Activated CD4-positive, alpha-beta T cell treated with anti-CD3 and anti-CD28 coated beads, Interleukin-2, amount 10 ng/mL, durations not matched to agents 7 days and 5 days (primary cell): Measurements from ENCODE around the gene SPR. TPM values are rescaled to one million over a fixed set of nuclear protein-coding genes. Genes with fewer than 3 reads are reported as not detected.
"Not testable (repeated sequence)": the region's sequence is repeated elsewhere in the genome, so short reads cannot be mapped to it uniquely, and the experiment has no call there.

ENCODE experiments used
- CTCF ChIA-PET: fragments of 350-600 bp; sonication (Branson Sonifier 250); formaldehyde crosslinking; loops from one replicate; lab custom pipeline; 2021; ENCODE audit warnings: antibody characterized with exemption; lab: Charles Lee
- POLR2A ChIA-PET: fragments of 350-600 bp; sonication (Branson Sonifier 250); formaldehyde crosslinking; loops from one replicate; lab custom pipeline; 2021; ENCODE audit warnings: antibody characterized with exemption; lab: Charles Lee
- DNase-seq: peaks from one replicate; pipeline ENCODE4 v3.0.0-alpha.2; 2020
- H3K27ac Mint-ChIP-seq: one replicate; pipeline ENCODE4 v1.8.0; 2021; ENCODE audit warnings: mild to moderate bottlenecking, moderate library complexity, mixed read lengths
- H3K27me3 Mint-ChIP-seq: one replicate; pipeline ENCODE4 v1.8.0; 2021; ENCODE audit warnings: mixed read lengths
- H3K36me3 Mint-ChIP-seq: one replicate; pipeline ENCODE4 v1.8.0; 2021; ENCODE audit warnings: low read depth, mixed read lengths
- H3K4me1 Mint-ChIP-seq: one replicate; pipeline ENCODE4 v1.8.0; 2021; ENCODE audit warnings: mixed read lengths
- H3K4me3 Mint-ChIP-seq: one replicate; pipeline ENCODE4 v1.8.0; 2021; ENCODE audit warnings: mild to moderate bottlenecking, moderate library complexity, mixed read lengths
- H3K9me3 Mint-ChIP-seq: one replicate; pipeline ENCODE4 v1.8.0; 2021; ENCODE audit warnings: mixed read lengths
- total RNA-seq, 2 experiments: library from RNA; stranded (reverse); gene quantifications; one replicate each; pipeline ENCODE4 v1.2.3, GENCODE V29; 2021

Gene SPR
- total RNA-seq, 2 experiments from 2014 or later: 0.12 to 0.44 TPM

- H3K27ac Mint-ChIP-seq: no peak overlapping the region
- peaks cover 4% of the 10 kb centered on the region for H3K4me1 Mint-ChIP-seq
- H3K36me3 Mint-ChIP-seq: no peaks in the 10 kb centered on the region
- POLR2A ChIA-PET: no interaction called here
- DNase-seq: peak; percentile 59
- no peak overlapping the region for H3K4me3 Mint-ChIP-seq
- peaks cover 38% of the 10 kb centered on the region for H3K27me3 Mint-ChIP-seq
- CTCF ChIA-PET: interaction anchor here (0.6 to 3.1 kb wide), 15 partner anchors 9 to 283 kb away, joined by 3 to 19 read pairs (median 5); no protein-coding TSS in a partner anchor
- no peaks in the 10 kb centered on the region for H3K9me3 Mint-ChIP-seq
These were observed 6.5 kb downstream of the SPR start for GRCh38 chr2:72893594-72894319.

- no peak overlapping the region for H3K27ac Mint-ChIP-seq
- H3K4me3 Mint-ChIP-seq: no peak overlapping the region
- H3K9me3 Mint-ChIP-seq: no peaks in the 10 kb centered on the region
- peaks cover 4% of the 10 kb centered on the region for H3K4me1 Mint-ChIP-seq
- ChIA-PET POLR2A (no interaction called here), CTCF (interaction anchor here (0.9 to 3.1 kb wide), 8 partner anchors 8 to 282 kb away, joined by 3 to 19 read pairs (median 4); no protein-coding TSS in a partner anchor)
- H3K27me3 Mint-ChIP-seq: peaks cover 37% of the 10 kb centered on the region
- DNase-seq: no peak
- H3K36me3 Mint-ChIP-seq: no peaks in the 10 kb centered on the region
These were observed 7.3 kb downstream of the SPR start for GRCh38 chr2:72894514-72894913.

GRCh38 chr2:72895154-72895553 lies 7.9 kb downstream of the SPR start:
- Mint-ChIP-seq H3K9me3 (no peaks in the 10 kb centered on the region), H3K27me3 (peaks cover 33% of the 10 kb centered on the region), H3K4me1 (peaks cover 4% of the 10 kb centered on the region), H3K27ac (no peak overlapping the region), H3K4me3 (no peak overlapping the region), H3K36me3 (no peaks in the 10 kb centered on the region)
- no peak for DNase-seq
- CTCF ChIA-PET: interaction anchor here (1.0 kb wide), 2 partner anchors 12 to 282 kb away, joined by 3 to 4 read pairs; no protein-coding TSS in a partner anchor
- POLR2A ChIA-PET: no interaction called here

- Mint-ChIP-seq H3K27me3 (peaks cover 36% of the 10 kb centered on the region), H3K4me3 (no peak overlapping the region)
- CTCF ChIA-PET: interaction anchor here (1.0 to 1.1 kb wide), 2 partner anchors 8 to 281 kb away, joined by 4 read pairs; partner anchors contain the start of gene SPR
These were observed 8.6 kb downstream of the SPR start for GRCh38 chr2:72895759-72896281.

GRCh38 chr2:72896446-72896845 lies 9.2 kb downstream of the SPR start:
- no peak overlapping the region for H3K27ac Mint-ChIP-seq
- no peaks in the 10 kb centered on the region for H3K9me3 Mint-ChIP-seq
- H3K27me3 Mint-ChIP-seq: peaks cover 42% of the 10 kb centered on the region
- H3K4me3 Mint-ChIP-seq: no peak overlapping the region
- ChIA-PET CTCF (interaction anchor here (1.1 kb wide), 1 partner anchor 9 kb away, joined by 4 read pairs; the partner anchor contains the start of gene SPR), POLR2A (no interaction called here)
- DNase-seq: no peak
- no peaks in the 10 kb centered on the region for H3K36me3 Mint-ChIP-seq
- H3K4me1 Mint-ChIP-seq: peaks cover 4% of the 10 kb centered on the region

More at GRCh38 chr2:72895759-72896281, 8.6 kb downstream of the SPR start:
- no peak overlapping the region for H3K27ac Mint-ChIP-seq
- no peak for DNase-seq
- no peaks in the 10 kb centered on the region for H3K9me3 Mint-ChIP-seq
- no peaks in the 10 kb centered on the region for H3K36me3 Mint-ChIP-seq
- POLR2A ChIA-PET: no interaction called here
- H3K4me1 Mint-ChIP-seq: peaks cover 4% of the 10 kb centered on the region

- H3K27me3 Mint-ChIP-seq: peaks cover 52% of the 10 kb centered on the region
- no peaks in the 10 kb centered on the region for H3K9me3 Mint-ChIP-seq
- DNase-seq: no peak
- no peak overlapping the region for H3K27ac Mint-ChIP-seq
- H3K4me3 Mint-ChIP-seq: no peak overlapping the region
- H3K36me3 Mint-ChIP-seq: no peaks in the 10 kb centered on the region
- ChIA-PET POLR2A (no interaction called here), CTCF (interaction anchor here (0.7 to 1.1 kb wide), 2 partner anchors 10 to 11 kb away, joined by 4 read pairs; partner anchors contain the start of gene SPR)
- peaks cover 4% of the 10 kb centered on the region for H3K4me1 Mint-ChIP-seq
These were observed 10.8 kb downstream of the SPR start for GRCh38 chr2:72897785-72898584.

- H3K36me3 Mint-ChIP-seq: no peaks in the 10 kb centered on the region
- ChIA-PET POLR2A (no interaction called here), CTCF (interaction anchor here (1.1 to 1.9 kb wide), 2 partner anchors 11 to 279 kb away, joined by 4 to 7 read pairs; partner anchors contain the start of gene SPR)
- no peak overlapping the region for H3K4me3 Mint-ChIP-seq
- H3K9me3 Mint-ChIP-seq: no peaks in the 10 kb centered on the region
- peaks cover 57% of the 10 kb centered on the region for H3K27me3 Mint-ChIP-seq
- peaks cover 4% of the 10 kb centered on the region for H3K4me1 Mint-ChIP-seq
- H3K27ac Mint-ChIP-seq: no peak overlapping the region
- no peak for DNase-seq
These were observed 11.3 kb downstream of the SPR start for GRCh38 chr2:72898585-72898906.

GRCh38 chr2:72900191-72900825 lies 13.1 kb downstream of the SPR start:
- ChIA-PET POLR2A (no interaction called here), CTCF (interaction anchor here (1.9 kb wide), 1 partner anchor 277 kb away, joined by 7 read pairs; no protein-coding TSS in a partner anchor)
- Mint-ChIP-seq H3K27ac (no peak overlapping the region), H3K4me3 (no peak overlapping the region), H3K36me3 (no peaks in the 10 kb centered on the region), H3K4me1 (peaks cover 4% of the 10 kb centered on the region), H3K9me3 (no peaks in the 10 kb centered on the region), H3K27me3 (peaks cover 63% of the 10 kb centered on the region)
- DNase-seq: no peak

- no peak overlapping the region for H3K27ac Mint-ChIP-seq
- ChIA-PET CTCF (no interaction called here), POLR2A (no interaction called here)
- no peak overlapping the region for H3K4me3 Mint-ChIP-seq
- no peaks in the 10 kb centered on the region for H3K9me3 Mint-ChIP-seq
- DNase-seq: no peak
- H3K4me1 Mint-ChIP-seq: no peaks in the 10 kb centered on the region
- peaks cover 67% of the 10 kb centered on the region for H3K27me3 Mint-ChIP-seq
- H3K36me3 Mint-ChIP-seq: no peaks in the 10 kb centered on the region
These were observed 14.2 kb downstream of the SPR start for GRCh38 chr2:72901426-72901825.

GRCh38 chr2:72907369-72907768 lies 20.2 kb downstream of the SPR start:
- POLR2A ChIA-PET: not testable (repeated sequence)

GRCh38 chr2:72908741-72909140 lies 21.5 kb downstream of the SPR start:
- no peak overlapping the region for H3K27ac Mint-ChIP-seq
- DNase-seq: no peak
- H3K27me3 Mint-ChIP-seq: peaks cover 80% of the 10 kb centered on the region
- H3K4me1 Mint-ChIP-seq: no peaks in the 10 kb centered on the region
- H3K36me3 Mint-ChIP-seq: no peaks in the 10 kb centered on the region
- POLR2A ChIA-PET: no interaction called here
- CTCF ChIA-PET: interaction anchor here (1.0 kb wide), 1 partner anchor 269 kb away, joined by 3 read pairs; no protein-coding TSS in a partner anchor
- H3K9me3 Mint-ChIP-seq: no peaks in the 10 kb centered on the region
- no peak overlapping the region for H3K4me3 Mint-ChIP-seq

More at GRCh38 chr2:72907369-72907768, 20.2 kb downstream of the SPR start:
- H3K9me3 Mint-ChIP-seq, H3K4me1 Mint-ChIP-seq, H3K4me3 Mint-ChIP-seq, CTCF ChIA-PET, H3K36me3 Mint-ChIP-seq, DNase-seq, H3K27ac Mint-ChIP-seq: not testable (repeated sequence)
- H3K27me3 Mint-ChIP-seq: peaks cover 79% of the 10 kb centered on the region

GRCh38 chr2:72911256-72911655 lies 24.0 kb downstream of the SPR start:
- Mint-ChIP-seq H3K4me1 (peaks cover 9% of the 10 kb centered on the region), H3K27ac (no peak overlapping the region), H3K27me3 (peaks cover 79% of the 10 kb centered on the region), H3K9me3 (no peaks in the 10 kb centered on the region), H3K36me3 (no peaks in the 10 kb centered on the region), H3K4me3 (no peak overlapping the region)
- ChIA-PET CTCF (no interaction called here), POLR2A (no interaction called here)
- no peak for DNase-seq
